ENCODE results near the gene TTC28. TPM values are rescaled to one million over a fixed set of nuclear protein-coding genes. Genes with fewer than 3 reads are reported as not detected.

TTC28 gene
- total RNA-seq, 1 experiment from 2014 or later: 0.12 TPM

DNA sequence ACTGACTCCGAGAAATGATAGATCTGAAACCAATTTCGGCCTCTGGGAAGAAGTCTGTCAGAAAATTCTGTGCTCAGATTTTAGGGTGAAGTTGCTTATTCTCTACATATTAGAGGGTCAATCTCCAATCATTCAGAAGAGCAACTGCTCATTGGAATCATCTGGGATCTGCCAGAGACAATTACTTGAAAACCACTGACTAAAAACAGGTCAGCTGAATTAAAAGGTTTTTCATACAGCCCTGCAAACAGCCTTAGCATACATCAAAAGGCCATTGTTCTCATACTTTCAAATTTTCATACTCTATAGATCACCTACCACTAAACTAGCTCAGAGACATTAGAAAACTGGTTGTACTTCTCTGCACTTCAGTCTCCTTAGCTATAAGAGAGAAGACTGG is 470.9 kb downstream of the TTC28 start:
- intact Hi-C loops (cut with micrococcal nuclease): no loop called here
- Histone ChIP-seq H3K27me3 (ENCODE audit: insufficient read depth, low read length) (peaks cover 37% of the 10 kb centered on the region), H3K9me2 (ENCODE audit: insufficient read depth) (no peaks in the 10 kb centered on the region), H3K4me3 (replicated peaks in 1 of 2; ENCODE audit: low read depth in 1 of 2, low read length in 2 of 2) (no peak overlapping the region), H3K36me3 (ENCODE audit: control insufficient read depth in 1 of 2, insufficient read depth in 2 of 2, low read length in 2 of 2) (no peaks in the 10 kb centered on the region), H3K9me3 (ENCODE audit: control insufficient read depth in 1 of 2, insufficient read depth in 1 of 2, low read depth in 1 of 2, low read length in 2 of 2) (no peaks in the 10 kb centered on the region), H2AFZ (ENCODE audit: low read depth, low read length, poor library complexity, severe bottlenecking) (no peak overlapping the region), H3K4me1 (ENCODE audit: control insufficient read depth in 1 of 2, insufficient read depth in 2 of 2, low read length in 2 of 2) (no peaks in the 10 kb centered on the region), H4K20me1 (ENCODE audit: insufficient read depth) (no peaks in the 10 kb centered on the region), H3K4me2 (ENCODE audit: low read length) (no peak overlapping the region), H3K9ac (ENCODE audit: low read length) (no peak overlapping the region), H3K79me2 (ENCODE audit: insufficient read depth, low read length) (no peaks in the 10 kb centered on the region), H3K27ac (ENCODE audit: low read depth, low read length) (no peak overlapping the region)
- ATAC-seq: no peak
- CTCF ChIA-PET: no interaction called here
- POLR2A ChIA-PET: no interaction called here
- TF ChIP-seq EZH2 (IDR thresholded peaks at IDR 0.05) (no peak), EZH2phosphoT487 (IDR thresholded peaks at IDR 0.05; ENCODE audit: borderline replicate concordance) (no peak), JUND (IDR thresholded peaks at IDR 0.05) (no peak)
- TF ChIP-seq, protein P1, sequence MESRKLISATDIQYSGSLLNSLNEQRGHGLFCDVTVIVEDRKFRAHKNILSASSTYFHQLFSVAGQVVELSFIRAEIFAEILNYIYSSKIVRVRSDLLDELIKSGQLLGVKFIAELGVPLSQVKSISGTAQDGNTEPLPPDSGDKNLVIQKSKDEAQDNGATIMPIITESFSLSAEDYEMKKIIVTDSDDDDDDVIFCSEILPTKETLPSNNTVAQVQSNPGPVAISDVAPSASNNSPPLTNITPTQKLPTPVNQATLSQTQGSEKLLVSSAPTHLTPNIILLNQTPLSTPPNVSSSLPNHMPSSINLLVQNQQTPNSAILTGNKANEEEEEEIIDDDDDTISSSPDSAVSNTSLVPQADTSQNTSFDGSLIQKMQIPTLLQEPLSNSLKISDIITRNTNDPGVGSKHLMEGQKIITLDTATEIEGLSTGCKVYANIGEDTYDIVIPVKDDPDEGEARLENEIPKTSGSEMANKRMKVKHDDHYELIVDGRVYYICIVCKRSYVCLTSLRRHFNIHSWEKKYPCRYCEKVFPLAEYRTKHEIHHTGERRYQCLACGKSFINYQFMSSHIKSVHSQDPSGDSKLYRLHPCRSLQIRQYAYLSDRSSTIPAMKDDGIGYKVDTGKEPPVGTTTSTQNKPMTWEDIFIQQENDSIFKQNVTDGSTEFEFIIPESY (IDR thresholded peaks at IDR 0.05; ENCODE audit: extremely low read depth, insufficient replicate concordance, low read length): no peak
- RAD21 ChIA-PET (ENCODE audit: low non-redundant PET in 1 of 2, low total read pairs in 2 of 2, uncharacterized antibody in 2 of 2, unreplicated experiment in 2 of 2): no interaction called here
- no peak for DNase-seq (ENCODE audit: low read depth, low spot score)
- BruUV-seq (replicated peaks): no TSS peak

DNA sequence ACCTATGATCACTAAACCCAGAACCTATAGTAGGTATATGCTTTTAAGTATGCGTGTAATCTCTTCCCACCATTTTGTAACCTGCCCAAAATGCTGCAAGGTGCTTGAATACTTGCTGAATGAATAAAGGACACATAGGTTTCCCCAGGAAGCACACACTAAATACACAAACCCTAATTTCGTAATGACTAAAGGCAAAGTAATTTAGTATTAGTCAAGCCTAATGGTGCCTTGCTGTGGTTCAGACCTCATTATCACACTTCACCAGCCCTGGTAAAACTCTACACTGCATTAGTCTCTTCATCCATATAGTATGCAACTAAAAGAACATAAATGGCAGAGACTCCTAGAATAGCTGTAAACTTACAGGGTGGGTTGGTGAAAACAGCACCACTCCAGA is 471.6 kb downstream of the TTC28 start:
- POLR2A ChIA-PET: no interaction called here
- RAD21 ChIA-PET (ENCODE audit: low non-redundant PET in 1 of 2, low total read pairs in 2 of 2, uncharacterized antibody in 2 of 2, unreplicated experiment in 2 of 2): no interaction called here

More for the DNA sequence above, 471.6 kb downstream of the TTC28 start:
- Histone ChIP-seq H3K9me3 (ENCODE audit: control insufficient read depth in 1 of 2, insufficient read depth in 1 of 2, low read depth in 1 of 2, low read length in 2 of 2) (no peaks in the 10 kb centered on the region), H3K79me2 (ENCODE audit: insufficient read depth, low read length) (no peaks in the 10 kb centered on the region), H3K4me3 (replicated peaks in 1 of 2; ENCODE audit: low read depth in 1 of 2, low read length in 2 of 2) (no peak overlapping the region), H3K4me1 (ENCODE audit: control insufficient read depth in 1 of 2, insufficient read depth in 2 of 2, low read length in 2 of 2) (no peaks in the 10 kb centered on the region), H3K9me2 (ENCODE audit: insufficient read depth) (no peaks in the 10 kb centered on the region), H3K36me3 (ENCODE audit: control insufficient read depth in 1 of 2, insufficient read depth in 2 of 2, low read length in 2 of 2) (no peaks in the 10 kb centered on the region), H4K20me1 (ENCODE audit: insufficient read depth) (no peaks in the 10 kb centered on the region), H3K27ac (ENCODE audit: low read depth, low read length) (no peak overlapping the region), H3K27me3 (ENCODE audit: insufficient read depth, low read length) (peaks cover 44% of the 10 kb centered on the region), H2AFZ (ENCODE audit: low read depth, low read length, poor library complexity, severe bottlenecking) (no peak overlapping the region), H3K4me2 (ENCODE audit: low read length) (no peak overlapping the region), H3K9ac (ENCODE audit: low read length) (no peak overlapping the region)
- no TSS peak for BruUV-seq (replicated peaks)
- ATAC-seq: no peak
- CTCF ChIA-PET: no interaction called here
- intact Hi-C loops (cut with micrococcal nuclease): no loop called here
- no peak for DNase-seq (ENCODE audit: low read depth, low spot score)
- TF ChIP-seq, protein P1 (IDR thresholded peaks at IDR 0.05; ENCODE audit: extremely low read depth, insufficient replicate concordance, low read length): no peak
- no peak for TF ChIP-seq SRF (IDR thresholded peaks at IDR 0.05; ENCODE audit: low read depth)
- no peak for TF ChIP-seq POLR2A (IDR thresholded peaks at IDR 0.05; ENCODE audit: borderline replicate concordance, extremely low read depth, insufficient read depth, insufficient read length)
- TF ChIP-seq SP1 (IDR thresholded peaks at IDR 0.05; ENCODE audit: low read depth): no peak
- no peak for TF ChIP-seq FOSL1 (IDR thresholded peaks at IDR 0.05; ENCODE audit: low read depth)
